Left lung (tissue), 10 donors: Measurements from ENCODE around the gene EIF4G3. TPM values are rescaled to one million over a fixed set of nuclear protein-coding genes. Genes with fewer than 3 reads are reported as not detected.

Experiments used
- ATAC-seq: fragments of 200-7000 bp; cut with Tn5 transposase; one replicate; pipeline ENCODE4 v1.9.1; 2020; ENCODE audit warnings: moderate library complexity
- DNase-seq, 4 donors: peaks; one replicate each; pipeline ENCODE4 v3.0.0-alpha.2; 2013 to 2020
- H3K27ac ChIP-seq, 2 donors: fragments of 200-600 bp; sonication (generic) in 1 of 2; one replicate each; pipeline versions ENCODE4 v1.5.0 to v1.8.0; 2020 to 2021
- H3K27me3 ChIP-seq, 2 donors: fragments of 200-600 bp; sonication (generic) in 1 of 2; one replicate each; pipeline versions ENCODE4 v1.5.0 to v1.8.0; 2020 to 2021
- H3K36me3 ChIP-seq, 2 donors: fragments of 200-600 bp; sonication (generic) in 1 of 2; one replicate each; pipeline versions ENCODE4 v1.5.0 to v1.8.0; 2020 to 2021
- H3K4me1 ChIP-seq, 2 donors: fragments of 200-600 bp; one replicate each; pipeline ENCODE4 v1.8.0; 2021
- H3K4me3 ChIP-seq, 2 donors: fragments of 200-600 bp; sonication (generic) in 1 of 2; one replicate each; pipeline versions ENCODE4 v1.5.0 to v1.8.0; 2020 to 2021; ENCODE audit warnings: mild to moderate bottlenecking in 1 of 2
- H3K9me3 ChIP-seq, 2 donors: fragments of 200-600 bp; sonication (generic) in 1 of 2; one replicate each; pipeline versions ENCODE4 v1.5.0 to v1.8.0; 2020 to 2021
- CTCF ChIP-seq, 2 donors: fragments of 200-600 bp; sonication (generic) in 1 of 2; IDR thresholded peaks; one replicate each; pipeline versions ENCODE4 v1.5.0 to v1.8.0; 2021; ENCODE audit warnings: antibody characterized with exemption in 2 of 2
- intact Hi-C, 2 donors: fragments of 100-400 bp; cut with DNase I; formaldehyde crosslinking; loops; one replicate each; pipeline versions ENCODE4 v1.11.2 to v1.14.2; 2022
- polyA plus RNA-seq, 6 donors: library from polyadenylated mRNA; unstranded; fragments of 120-200 nt; gene quantifications; one replicate each; pipeline ENCODE4 v1.2.1, GENCODE V29; 2013; ENCODE audit not compliant: insufficient read length in 6 of 6
- total RNA-seq, 2 donors: library from RNA; stranded (reverse); fragmentation: NEBNext Ultra II Directional; extraction: Animal tissue kit (Norgen Biotek cat#: 25700); gene quantifications; one replicate each; pipeline ENCODE4 v1.2.1, GENCODE V29; 2021
- donor health status: DM: no; HTN: yes; CAD: no.
- donor health status: DM: no; HTN: no; CAD: no.

The EIF4G3 gene
- total and polyA plus RNA-seq, 8 donors: 54.6 to 67.9 (median 61.7) TPM

- Histone ChIP-seq H3K27me3 (no peaks in the 10 kb centered on the region), H3K36me3 (peaks cover 0 to 27% of the 10 kb centered on the region in 2 donors), H3K9me3 (no peaks in the 10 kb centered on the region), H3K27ac (no peak overlapping the region), H3K4me3 (no peak overlapping the region), H3K4me1 (peaks cover 0 to 24% of the 10 kb centered on the region in 2 donors)
- ATAC-seq (no peak), DNase-seq (no peak)
- intact Hi-C loops: no loop called here
- no peak for TF ChIP-seq CTCF (IDR thresholded peaks at IDR 0.05)
Observed at GRCh38 chr1:21126324-21126723, 50.4 kb downstream of the EIF4G3 start.

- H3K4me1 ChIP-seq: peaks cover 0 to 24% of the 10 kb centered on the region in 2 donors
- intact Hi-C loops: no loop called here
- H3K9me3 ChIP-seq: no peaks in the 10 kb centered on the region
- TF ChIP-seq CTCF (IDR thresholded peaks at IDR 0.05): no peak
- H3K36me3 ChIP-seq: peaks cover 0 to 27% of the 10 kb centered on the region in 2 donors
- DNase-seq (no peak), ATAC-seq (no peak)
- no peaks in the 10 kb centered on the region for H3K27me3 ChIP-seq
- H3K27ac ChIP-seq: peak overlapping the region in 1 of 2 donors; percentile 21
- H3K4me3 ChIP-seq: no peak overlapping the region
Observed at GRCh38 chr1:21124846-21125245, 51.9 kb downstream of the EIF4G3 start.

- H3K9me3 ChIP-seq: no peaks in the 10 kb centered on the region
- H3K27ac ChIP-seq: no peak overlapping the region
- no peaks in the 10 kb centered on the region for H3K27me3 ChIP-seq
- DNase-seq: no peak
- H3K36me3 ChIP-seq: peaks cover 0 to 27% of the 10 kb centered on the region in 2 donors
- intact Hi-C loops: no loop called here
- ATAC-seq: no peak
- TF ChIP-seq CTCF (IDR thresholded peaks at IDR 0.05): no peak
- H3K4me3 ChIP-seq: no peak overlapping the region
- H3K4me1 ChIP-seq: peaks cover 0 to 25% of the 10 kb centered on the region in 2 donors
Observed at GRCh38 chr1:21123287-21123948, 53.3 kb downstream of the EIF4G3 start.

- intact Hi-C loops: no loop called here
- Histone ChIP-seq H3K4me1 (peaks cover 0 to 38% of the 10 kb centered on the region in 2 donors), H3K9me3 (no peaks in the 10 kb centered on the region), H3K27ac (no peak overlapping the region), H3K36me3 (peaks cover 0 to 13% of the 10 kb centered on the region in 2 donors), H3K4me3 (no peak overlapping the region), H3K27me3 (no peaks in the 10 kb centered on the region)
- DNase-seq: no peak
- TF ChIP-seq CTCF (IDR thresholded peaks at IDR 0.05): no peak
- no peak for ATAC-seq
Observed at GRCh38 chr1:21121764-21122471, 54.8 kb downstream of the EIF4G3 start.

- Histone ChIP-seq H3K4me1 (peaks cover 0 to 17% of the 10 kb centered on the region in 2 donors), H3K27ac (no peak overlapping the region), H3K9me3 (no peaks in the 10 kb centered on the region), H3K4me3 (no peak overlapping the region), H3K27me3 (no peaks in the 10 kb centered on the region), H3K36me3 (no peaks in the 10 kb centered on the region)
- intact Hi-C loops: no loop called here
- ATAC-seq (no peak), DNase-seq (no peak)
- TF ChIP-seq CTCF (IDR thresholded peaks at IDR 0.05): no peak
Observed at GRCh38 chr1:21118167-21118566, 58.5 kb downstream of the EIF4G3 start.
